HepG2 (cell line): Measurements from ENCODE around the gene PTK7. TPM values are rescaled to one million over a fixed set of nuclear protein-coding genes. Genes with fewer than 3 reads are reported as not detected.

Experiments used
- FIP1L1 ChIP-seq: fragments of 200-400 bp; formaldehyde crosslinking; IDR thresholded peaks from 2 replicates; pipeline ENCODE4 v1.6.1; 2018; ENCODE audit warnings: low read depth, mild to moderate bottlenecking, low read length, moderate library complexity, borderline replicate concordance; ENCODE audit not compliant: insufficient read depth
- HOXD1 ChIP-seq: sonication (generic); formaldehyde crosslinking; IDR thresholded peaks from 2 replicates; pipeline ENCODE4 v1.5.0; 2020; ENCODE audit warnings: missing genetic modification reagents
- NAIF1 ChIP-seq: sonication (generic); formaldehyde crosslinking; IDR thresholded peaks from 2 replicates; pipeline ENCODE4 v1.5.0; 2020; ENCODE audit warnings: mild to moderate bottlenecking, missing genetic modification reagents, borderline replicate concordance
- YY1 ChIP-seq: IDR thresholded peaks from 2 replicates; pipeline ENCODE4 v1.6.1; 2011; ENCODE audit warnings: low read length, low read depth, moderate library complexity, mild to moderate bottlenecking; ENCODE audit not compliant: insufficient read depth, insufficient replicate concordance
- ZKSCAN5 ChIP-seq: sonication (generic); formaldehyde crosslinking; IDR thresholded peaks from 2 replicates; pipeline ENCODE4 v1.5.1; 2020; ENCODE audit warnings: mild to moderate bottlenecking, missing genetic modification reagents
- ZNF766 ChIP-seq: sonication (generic); formaldehyde crosslinking; IDR thresholded peaks from 2 replicates; pipeline ENCODE4 v1.5.0; 2020; ENCODE audit warnings: missing genetic modification reagents, borderline replicate concordance
- polyA plus RNA-seq, 8 experiments: library from polyadenylated mRNA; depleted of rRNA in 3 of 8; stranded (reverse) in 7 of 8; unstranded in 1 of 8; fragments of >200 nt; fragmentation: Illumina TruSeq in 4 of 8; extraction: Trizol in 4 of 8; gene quantifications; 2 replicates each; pipeline versions ENCODE4 v1.2.1 to v1.2.3, GENCODE V29; 2011 to 2016; ENCODE audit warnings: low read depth in 4 of 8, missing spikeins in 1 of 8, mixed read lengths in 1 of 8; ENCODE audit not compliant: insufficient read depth in 1 of 8
- total RNA-seq, 5 experiments: library from RNA; depleted of rRNA; stranded (reverse); fragments of >200 nt; fragmentation: Illumina TruSeq; extraction: Trizol; gene quantifications; 2 replicates each; pipeline ENCODE4 v1.2.3, GENCODE V29; 2016; ENCODE audit warnings: low read depth in 1 of 5
- TF ChIP-seq, protein P1 (sequence below): sonication (generic); formaldehyde crosslinking; IDR thresholded peaks from 2 replicates; pipeline ENCODE4 v1.9.0; 2021; ENCODE audit warnings: missing genetic modification reagents, mild to moderate bottlenecking, borderline replicate concordance
- TF ChIP-seq, protein P2 (sequence below): sonication (generic); formaldehyde crosslinking; IDR thresholded peaks from 2 replicates; pipeline ENCODE4 v1.5.0; 2020; ENCODE audit warnings: mild to moderate bottlenecking, missing genetic modification reagents
- TF ChIP-seq, protein P3 (sequence below), 2 experiments: fragments of 450-650 bp in 1 of 2; sonication (generic) in 1 of 2; formaldehyde crosslinking; IDR thresholded peaks; 2 replicates each; pipeline versions ENCODE4 v1.5.0 to v1.8.0; 2020 to 2022; ENCODE audit warnings: mild to moderate bottlenecking in 1 of 2, missing genetic modification reagents in 1 of 2
- TF ChIP-seq, protein P4 (sequence below): sonication (generic); formaldehyde crosslinking; IDR thresholded peaks from 2 replicates; pipeline ENCODE4 v1.8.0; 2022; ENCODE audit warnings: mild to moderate bottlenecking, missing genetic modification reagents
- TF ChIP-seq, protein P5 (sequence below): fragments of 450-650 bp; IDR thresholded peaks from 2 replicates; pipeline ENCODE4 v1.6.1; 2017; ENCODE audit warnings: mild to moderate bottlenecking
- TF ChIP-seq, protein P6 (sequence below): sonication (generic); formaldehyde crosslinking; IDR thresholded peaks from 2 replicates; pipeline ENCODE4 v1.4.0; 2020; ENCODE audit warnings: mild to moderate bottlenecking, missing genetic modification reagents
- TF ChIP-seq, protein P7 (sequence below): IDR thresholded peaks from 2 replicates; pipeline ENCODE4 v1.6.1; 2016; ENCODE audit warnings: missing compliant biosample characterization, missing genetic modification reagents, borderline replicate concordance

The PTK7 gene
- total and polyA plus RNA-seq, 2 of the 13 experiments (the other 11 are each of a cell fraction or from before 2014, with no cell fraction given) = 98.5 to 99.8 TPM

DNA sequence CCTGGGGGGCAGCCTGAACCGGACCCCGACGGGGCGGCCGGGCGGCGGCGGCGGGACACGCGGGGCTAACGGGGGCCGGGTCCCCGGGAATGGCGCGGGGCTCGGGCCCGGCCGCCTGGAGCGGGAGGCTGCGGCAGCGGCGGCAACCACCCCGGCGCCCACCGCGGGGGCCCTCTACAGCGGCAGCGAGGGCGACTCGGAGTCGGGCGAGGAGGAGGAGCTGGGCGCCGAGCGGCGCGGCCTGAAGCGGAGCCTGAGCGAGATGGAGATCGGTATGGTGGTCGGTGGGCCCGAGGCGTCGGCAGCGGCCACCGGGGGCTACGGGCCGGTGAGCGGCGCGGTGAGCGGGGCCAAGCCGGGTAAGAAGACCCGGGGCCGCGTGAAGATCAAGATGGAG is 95.6 kb downstream of the PTK7 start (continued):
- 0 out of 2 replicates have a peak, but pooled peaks have one; percentile 59 for TF ChIP-seq HOXD1 (CRISPR knock-in tag)
- TF ChIP-seq, protein P1, sequence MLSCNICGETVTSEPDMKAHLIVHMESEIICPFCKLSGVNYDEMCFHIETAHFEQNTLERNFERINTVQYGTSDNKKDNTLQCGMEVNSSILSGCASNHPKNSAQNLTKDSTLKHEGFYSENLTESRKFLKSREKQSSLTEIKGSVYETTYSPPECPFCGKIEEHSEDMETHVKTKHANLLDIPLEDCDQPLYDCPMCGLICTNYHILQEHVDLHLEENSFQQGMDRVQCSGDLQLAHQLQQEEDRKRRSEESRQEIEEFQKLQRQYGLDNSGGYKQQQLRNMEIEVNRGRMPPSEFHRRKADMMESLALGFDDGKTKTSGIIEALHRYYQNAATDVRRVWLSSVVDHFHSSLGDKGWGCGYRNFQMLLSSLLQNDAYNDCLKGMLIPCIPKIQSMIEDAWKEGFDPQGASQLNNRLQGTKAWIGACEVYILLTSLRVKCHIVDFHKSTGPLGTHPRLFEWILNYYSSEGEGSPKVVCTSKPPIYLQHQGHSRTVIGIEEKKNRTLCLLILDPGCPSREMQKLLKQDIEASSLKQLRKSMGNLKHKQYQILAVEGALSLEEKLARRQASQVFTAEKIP (CRISPR knock-in tag) = no peak
- TF ChIP-seq, protein P2, sequence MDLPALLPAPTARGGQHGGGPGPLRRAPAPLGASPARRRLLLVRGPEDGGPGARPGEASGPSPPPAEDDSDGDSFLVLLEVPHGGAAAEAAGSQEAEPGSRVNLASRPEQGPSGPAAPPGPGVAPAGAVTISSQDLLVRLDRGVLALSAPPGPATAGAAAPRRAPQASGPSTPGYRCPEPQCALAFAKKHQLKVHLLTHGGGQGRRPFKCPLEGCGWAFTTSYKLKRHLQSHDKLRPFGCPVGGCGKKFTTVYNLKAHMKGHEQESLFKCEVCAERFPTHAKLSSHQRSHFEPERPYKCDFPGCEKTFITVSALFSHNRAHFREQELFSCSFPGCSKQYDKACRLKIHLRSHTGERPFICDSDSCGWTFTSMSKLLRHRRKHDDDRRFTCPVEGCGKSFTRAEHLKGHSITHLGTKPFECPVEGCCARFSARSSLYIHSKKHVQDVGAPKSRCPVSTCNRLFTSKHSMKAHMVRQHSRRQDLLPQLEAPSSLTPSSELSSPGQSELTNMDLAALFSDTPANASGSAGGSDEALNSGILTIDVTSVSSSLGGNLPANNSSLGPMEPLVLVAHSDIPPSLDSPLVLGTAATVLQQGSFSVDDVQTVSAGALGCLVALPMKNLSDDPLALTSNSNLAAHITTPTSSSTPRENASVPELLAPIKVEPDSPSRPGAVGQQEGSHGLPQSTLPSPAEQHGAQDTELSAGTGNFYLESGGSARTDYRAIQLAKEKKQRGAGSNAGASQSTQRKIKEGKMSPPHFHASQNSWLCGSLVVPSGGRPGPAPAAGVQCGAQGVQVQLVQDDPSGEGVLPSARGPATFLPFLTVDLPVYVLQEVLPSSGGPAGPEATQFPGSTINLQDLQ (CRISPR knock-in tag) = no peak
- TF ChIP-seq, protein P3, sequence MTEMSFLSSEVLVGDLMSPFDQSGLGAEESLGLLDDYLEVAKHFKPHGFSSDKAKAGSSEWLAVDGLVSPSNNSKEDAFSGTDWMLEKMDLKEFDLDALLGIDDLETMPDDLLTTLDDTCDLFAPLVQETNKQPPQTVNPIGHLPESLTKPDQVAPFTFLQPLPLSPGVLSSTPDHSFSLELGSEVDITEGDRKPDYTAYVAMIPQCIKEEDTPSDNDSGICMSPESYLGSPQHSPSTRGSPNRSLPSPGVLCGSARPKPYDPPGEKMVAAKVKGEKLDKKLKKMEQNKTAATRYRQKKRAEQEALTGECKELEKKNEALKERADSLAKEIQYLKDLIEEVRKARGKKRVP (CRISPR knock-in tag; IDR thresholded peaks at IDR 0.05) = no peak
- TF ChIP-seq, protein P4, sequence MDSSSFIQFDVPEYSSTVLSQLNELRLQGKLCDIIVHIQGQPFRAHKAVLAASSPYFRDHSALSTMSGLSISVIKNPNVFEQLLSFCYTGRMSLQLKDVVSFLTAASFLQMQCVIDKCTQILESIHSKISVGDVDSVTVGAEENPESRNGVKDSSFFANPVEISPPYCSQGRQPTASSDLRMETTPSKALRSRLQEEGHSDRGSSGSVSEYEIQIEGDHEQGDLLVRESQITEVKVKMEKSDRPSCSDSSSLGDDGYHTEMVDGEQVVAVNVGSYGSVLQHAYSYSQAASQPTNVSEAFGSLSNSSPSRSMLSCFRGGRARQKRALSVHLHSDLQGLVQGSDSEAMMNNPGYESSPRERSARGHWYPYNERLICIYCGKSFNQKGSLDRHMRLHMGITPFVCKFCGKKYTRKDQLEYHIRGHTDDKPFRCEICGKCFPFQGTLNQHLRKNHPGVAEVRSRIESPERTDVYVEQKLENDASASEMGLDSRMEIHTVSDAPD (CRISPR knock-in tag) = no peak
- TF ChIP-seq, protein P5, sequence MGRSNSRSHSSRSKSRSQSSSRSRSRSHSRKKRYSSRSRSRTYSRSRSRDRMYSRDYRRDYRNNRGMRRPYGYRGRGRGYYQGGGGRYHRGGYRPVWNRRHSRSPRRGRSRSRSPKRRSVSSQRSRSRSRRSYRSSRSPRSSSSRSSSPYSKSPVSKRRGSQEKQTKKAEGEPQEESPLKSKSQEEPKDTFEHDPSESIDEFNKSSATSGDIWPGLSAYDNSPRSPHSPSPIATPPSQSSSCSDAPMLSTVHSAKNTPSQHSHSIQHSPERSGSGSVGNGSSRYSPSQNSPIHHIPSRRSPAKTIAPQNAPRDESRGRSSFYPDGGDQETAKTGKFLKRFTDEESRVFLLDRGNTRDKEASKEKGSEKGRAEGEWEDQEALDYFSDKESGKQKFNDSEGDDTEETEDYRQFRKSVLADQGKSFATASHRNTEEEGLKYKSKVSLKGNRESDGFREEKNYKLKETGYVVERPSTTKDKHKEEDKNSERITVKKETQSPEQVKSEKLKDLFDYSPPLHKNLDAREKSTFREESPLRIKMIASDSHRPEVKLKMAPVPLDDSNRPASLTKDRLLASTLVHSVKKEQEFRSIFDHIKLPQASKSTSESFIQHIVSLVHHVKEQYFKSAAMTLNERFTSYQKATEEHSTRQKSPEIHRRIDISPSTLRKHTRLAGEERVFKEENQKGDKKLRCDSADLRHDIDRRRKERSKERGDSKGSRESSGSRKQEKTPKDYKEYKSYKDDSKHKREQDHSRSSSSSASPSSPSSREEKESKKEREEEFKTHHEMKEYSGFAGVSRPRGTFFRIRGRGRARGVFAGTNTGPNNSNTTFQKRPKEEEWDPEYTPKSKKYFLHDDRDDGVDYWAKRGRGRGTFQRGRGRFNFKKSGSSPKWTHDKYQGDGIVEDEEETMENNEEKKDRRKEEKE = no peak
- TF ChIP-seq YY1 = no peak
- TF ChIP-seq FIP1L1 = no peak
- TF ChIP-seq, protein P6, sequence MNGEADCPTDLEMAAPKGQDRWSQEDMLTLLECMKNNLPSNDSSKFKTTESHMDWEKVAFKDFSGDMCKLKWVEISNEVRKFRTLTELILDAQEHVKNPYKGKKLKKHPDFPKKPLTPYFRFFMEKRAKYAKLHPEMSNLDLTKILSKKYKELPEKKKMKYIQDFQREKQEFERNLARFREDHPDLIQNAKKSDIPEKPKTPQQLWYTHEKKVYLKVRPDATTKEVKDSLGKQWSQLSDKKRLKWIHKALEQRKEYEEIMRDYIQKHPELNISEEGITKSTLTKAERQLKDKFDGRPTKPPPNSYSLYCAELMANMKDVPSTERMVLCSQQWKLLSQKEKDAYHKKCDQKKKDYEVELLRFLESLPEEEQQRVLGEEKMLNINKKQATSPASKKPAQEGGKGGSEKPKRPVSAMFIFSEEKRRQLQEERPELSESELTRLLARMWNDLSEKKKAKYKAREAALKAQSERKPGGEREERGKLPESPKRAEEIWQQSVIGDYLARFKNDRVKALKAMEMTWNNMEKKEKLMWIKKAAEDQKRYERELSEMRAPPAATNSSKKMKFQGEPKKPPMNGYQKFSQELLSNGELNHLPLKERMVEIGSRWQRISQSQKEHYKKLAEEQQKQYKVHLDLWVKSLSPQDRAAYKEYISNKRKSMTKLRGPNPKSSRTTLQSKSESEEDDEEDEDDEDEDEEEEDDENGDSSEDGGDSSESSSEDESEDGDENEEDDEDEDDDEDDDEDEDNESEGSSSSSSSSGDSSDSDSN (CRISPR knock-in tag) = peak; percentile 78; the same call in 1 of the 2 replicates
- TF ChIP-seq ZKSCAN5 (CRISPR knock-in tag) = no peak
- TF ChIP-seq ZNF766 (CRISPR knock-in tag) = no peak
- no peak for TF ChIP-seq NAIF1 (CRISPR knock-in tag)
- TF ChIP-seq, protein P7, sequence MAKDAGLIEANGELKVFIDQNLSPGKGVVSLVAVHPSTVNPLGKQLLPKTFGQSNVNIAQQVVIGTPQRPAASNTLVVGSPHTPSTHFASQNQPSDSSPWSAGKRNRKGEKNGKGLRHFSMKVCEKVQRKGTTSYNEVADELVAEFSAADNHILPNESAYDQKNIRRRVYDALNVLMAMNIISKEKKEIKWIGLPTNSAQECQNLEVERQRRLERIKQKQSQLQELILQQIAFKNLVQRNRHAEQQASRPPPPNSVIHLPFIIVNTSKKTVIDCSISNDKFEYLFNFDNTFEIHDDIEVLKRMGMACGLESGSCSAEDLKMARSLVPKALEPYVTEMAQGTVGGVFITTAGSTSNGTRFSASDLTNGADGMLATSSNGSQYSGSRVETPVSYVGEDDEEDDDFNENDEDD = no peak
